Small intestine (tissue), 7 donors: ENCODE data around the gene NMNAT1. TPM values are rescaled to one million over a fixed set of nuclear protein-coding genes. Genes with fewer than 3 reads are reported as not detected.
A peak's percentile ranks its signal among the peaks of the same experiment; 100 is the strongest.
"Not testable (repeated sequence)": the region's sequence is repeated elsewhere in the genome, so short reads cannot be mapped to it uniquely, and the experiment has no call there.

Experiments used
- DNase-seq, 2 donors: peaks; one replicate each; pipeline versions ENCODE4 v3.0.0 to v3.0.0-alpha.2; 2013
- FAIRE-seq: peaks from 2 replicates; lab custom pipeline; 2012; peaks lifted over from hg19 to GRCh38; lab: Jason Lieb, UNC
- H3K27ac ChIP-seq, 3 donors: one replicate each; pipeline ENCODE4 v1.5.1; 2013; ENCODE audit warnings: low read length in 2 of 3, mild to moderate bottlenecking in 2 of 3, control low read depth in 1 of 3, inconsistent platforms in 1 of 3, low read depth in 1 of 3, moderate library complexity in 1 of 3
- H3K27me3 ChIP-seq, 3 donors: one replicate each; pipeline ENCODE4 v1.6.1; 2013; ENCODE audit warnings: low read length in 3 of 3, inconsistent platforms in 1 of 3; ENCODE audit not compliant: control insufficient read depth in 3 of 3, insufficient read depth in 3 of 3
- H3K36me3 ChIP-seq, 3 donors: one replicate each; pipeline ENCODE4 v1.6.1; 2013; ENCODE audit warnings: low read length in 3 of 3, inconsistent platforms in 1 of 3, low read depth in 1 of 3, mild to moderate bottlenecking in 1 of 3, moderate library complexity in 1 of 3; ENCODE audit not compliant: control insufficient read depth in 3 of 3, insufficient read depth in 2 of 3
- H3K4me1 ChIP-seq, 3 donors: one replicate each; pipeline ENCODE4 v1.6.1; 2013; ENCODE audit warnings: low read length in 2 of 3, inconsistent platforms in 1 of 3, low read depth in 1 of 3, mild to moderate bottlenecking in 1 of 3, moderate library complexity in 1 of 3; ENCODE audit not compliant: control insufficient read depth in 3 of 3, insufficient read depth in 2 of 3
- H3K4me3 ChIP-seq, 3 donors: one replicate each; pipeline ENCODE4 v1.5.1; 2013; ENCODE audit warnings: low read length in 3 of 3, control low read depth in 1 of 3, inconsistent platforms in 1 of 3, low read depth in 1 of 3, mild to moderate bottlenecking in 1 of 3, moderate library complexity in 1 of 3
- H3K9me3 ChIP-seq, 2 donors: one replicate each; pipeline ENCODE4 v1.6.1; 2013; ENCODE audit warnings: low read depth in 1 of 2, low read length in 1 of 2; ENCODE audit not compliant: control insufficient read depth in 2 of 2, insufficient read depth in 1 of 2
- WGBS, 3 donors: extraction: QIAGEN DNeasy Blood & Tissue Kit; methylation state at CpG; one replicate each; pipeline ENCODE4 v1.1.7; 2013; 5-methylcytosine and 5-hydroxymethylcytosine counted together
- polyA plus RNA-seq, 4 donors: library from polyadenylated mRNA; stranded (reverse) in 3 of 4; unstranded in 1 of 4; fragments of 200-250 nt in 3 of 4; fragments of 120-200 nt in 1 of 4; gene quantifications; one replicate each; pipeline versions ENCODE4 v1.2.1 to v1.2.3, GENCODE V29; 2013
- donor health status: healthy with polysubstance abuse.
- donor health status: control.
- donor health status: control.
- donor health status: Bipolar disorder and iron deficiency.
- donor health status: healthy.

The NMNAT1 gene
- polyA plus RNA-seq, 4 donors: 6.5 to 17.5 (median 12.4) TPM

DNA sequence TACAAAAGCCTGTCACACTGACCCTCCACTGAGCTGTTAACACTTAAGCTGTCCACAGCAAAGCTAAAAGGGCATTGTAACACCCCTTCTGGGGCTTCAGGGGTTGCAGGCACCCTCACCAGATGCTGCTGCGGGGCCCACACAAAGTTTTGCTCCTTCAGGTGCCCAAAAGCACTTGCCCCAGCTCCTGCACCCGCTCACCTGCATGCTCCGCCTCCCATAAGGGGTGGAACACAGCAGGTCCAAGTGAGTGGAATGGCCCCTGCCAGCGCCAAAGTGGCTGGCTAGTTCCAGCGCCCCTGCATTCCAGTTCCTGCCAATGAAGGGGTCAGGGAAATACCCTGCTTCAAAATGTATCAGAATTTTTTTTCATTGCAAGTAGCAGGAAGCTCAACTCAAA lies 46.5 kb downstream of the NMNAT1 start:
- H3K27ac ChIP-seq: no peak overlapping the region
- peaks cover 0 to 2% (median 0%) of the 10 kb centered on the region in 3 donors for H3K36me3 ChIP-seq
- WGBS, 3 donors: 80 to 87% (median 83%) methylated on average over 5 of the region's 5 CpGs
- FAIRE-seq (no peak), DNase-seq (no peak)
- no peaks in the 10 kb centered on the region for H3K4me1 ChIP-seq
- no peak overlapping the region for H3K4me3 ChIP-seq
- H3K9me3 ChIP-seq: no peaks in the 10 kb centered on the region
- H3K27me3 ChIP-seq: no peaks in the 10 kb centered on the region

DNA sequence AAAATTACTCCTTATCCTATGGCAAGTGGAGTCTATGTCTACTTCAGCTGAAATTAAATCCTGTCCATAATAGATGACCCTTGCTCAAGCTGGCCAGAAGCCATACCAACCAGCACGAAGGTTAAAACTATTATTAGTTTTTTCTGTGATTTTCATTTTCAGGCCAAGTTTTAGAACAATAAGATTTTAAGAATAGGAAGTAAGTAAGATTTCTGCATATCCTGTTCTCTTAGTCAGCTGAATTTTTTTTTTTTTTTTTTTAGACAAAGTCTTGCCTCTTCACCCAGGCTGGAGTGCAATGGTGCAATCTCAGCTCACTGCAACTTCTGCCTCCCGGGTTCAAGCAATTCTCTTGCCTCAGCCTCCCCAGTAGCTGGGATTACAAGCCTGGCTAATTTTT lies 47.7 kb downstream of the NMNAT1 start:
- H3K9me3 ChIP-seq: no peaks in the 10 kb centered on the region
- no peak overlapping the region for H3K27ac ChIP-seq
- H3K27me3 ChIP-seq: peaks cover 0 to 4% (median 0%) of the 10 kb centered on the region in 3 donors
- DNase-seq (no peak), FAIRE-seq (no peak)
- WGBS, 3 donors: 34 to 49% (median 44%) methylated on average over 2 of the region's 2 CpGs
- no peaks in the 10 kb centered on the region for H3K4me1 ChIP-seq
- no peak overlapping the region for H3K4me3 ChIP-seq
- H3K36me3 ChIP-seq: peaks cover 0 to 2% (median 0%) of the 10 kb centered on the region in 3 donors

DNA sequence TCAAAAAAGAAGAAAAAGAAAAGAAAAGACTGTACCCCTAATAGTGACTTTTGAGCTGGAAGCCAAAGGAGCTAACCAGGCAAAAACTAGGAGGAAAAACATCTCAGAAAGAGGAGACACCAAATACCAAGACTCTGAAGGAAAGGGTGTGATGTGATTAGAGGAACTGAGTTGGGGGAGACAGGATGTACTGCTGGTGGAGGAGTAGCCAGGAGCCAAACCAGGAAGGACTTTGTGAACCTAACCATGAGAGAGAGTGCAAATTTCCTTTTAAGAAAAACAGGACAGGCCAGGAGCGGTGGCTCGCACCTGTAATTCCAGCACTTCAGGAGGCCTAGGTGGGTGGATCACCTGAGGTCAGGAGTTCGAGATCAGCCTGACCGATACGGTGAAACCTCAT lies 49.6 kb downstream of the NMNAT1 start:
- peaks cover 0 to 15% (median 2%) of the 10 kb centered on the region in 3 donors for H3K27me3 ChIP-seq
- no peak for DNase-seq
- FAIRE-seq: no peak
- no peaks in the 10 kb centered on the region for H3K36me3 ChIP-seq
- 86 to 93% (median 88%) methylated on average over 5 of the region's 5 CpGs for WGBS, 3 donors
- no peaks in the 10 kb centered on the region for H3K4me1 ChIP-seq
- H3K4me3 ChIP-seq: no peak overlapping the region
- H3K9me3 ChIP-seq: no peaks in the 10 kb centered on the region
- H3K27ac ChIP-seq: no peak overlapping the region

DNA sequence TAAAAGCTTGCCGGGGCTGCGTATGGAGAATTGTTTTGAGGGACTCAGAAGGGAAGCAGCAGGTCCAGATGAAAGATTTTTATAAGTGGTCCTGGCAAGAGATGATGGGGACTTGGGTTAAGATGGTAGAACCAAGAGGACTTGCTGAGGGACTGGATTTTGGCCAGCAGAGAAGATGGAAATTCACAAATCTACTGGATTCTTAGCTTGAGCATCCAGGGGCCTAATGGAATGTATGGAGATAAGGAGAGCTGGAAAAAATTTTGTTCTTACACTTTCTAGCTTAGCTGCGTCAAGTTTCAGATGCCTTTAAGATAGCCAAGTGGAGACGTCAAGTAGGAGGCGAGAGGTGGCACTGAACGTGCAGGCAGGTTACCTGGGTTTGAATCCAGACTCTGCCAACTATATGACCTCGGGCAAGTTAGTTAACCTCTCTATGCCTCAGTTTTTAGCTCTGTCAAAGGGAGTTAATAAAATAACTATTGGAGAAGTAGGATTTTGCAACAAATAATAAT lies 50.3 kb downstream of the NMNAT1 start:
- WGBS, 3 donors: 81 to 88% (median 87%) methylated on average over 7 of the region's 7 CpGs

DNA sequence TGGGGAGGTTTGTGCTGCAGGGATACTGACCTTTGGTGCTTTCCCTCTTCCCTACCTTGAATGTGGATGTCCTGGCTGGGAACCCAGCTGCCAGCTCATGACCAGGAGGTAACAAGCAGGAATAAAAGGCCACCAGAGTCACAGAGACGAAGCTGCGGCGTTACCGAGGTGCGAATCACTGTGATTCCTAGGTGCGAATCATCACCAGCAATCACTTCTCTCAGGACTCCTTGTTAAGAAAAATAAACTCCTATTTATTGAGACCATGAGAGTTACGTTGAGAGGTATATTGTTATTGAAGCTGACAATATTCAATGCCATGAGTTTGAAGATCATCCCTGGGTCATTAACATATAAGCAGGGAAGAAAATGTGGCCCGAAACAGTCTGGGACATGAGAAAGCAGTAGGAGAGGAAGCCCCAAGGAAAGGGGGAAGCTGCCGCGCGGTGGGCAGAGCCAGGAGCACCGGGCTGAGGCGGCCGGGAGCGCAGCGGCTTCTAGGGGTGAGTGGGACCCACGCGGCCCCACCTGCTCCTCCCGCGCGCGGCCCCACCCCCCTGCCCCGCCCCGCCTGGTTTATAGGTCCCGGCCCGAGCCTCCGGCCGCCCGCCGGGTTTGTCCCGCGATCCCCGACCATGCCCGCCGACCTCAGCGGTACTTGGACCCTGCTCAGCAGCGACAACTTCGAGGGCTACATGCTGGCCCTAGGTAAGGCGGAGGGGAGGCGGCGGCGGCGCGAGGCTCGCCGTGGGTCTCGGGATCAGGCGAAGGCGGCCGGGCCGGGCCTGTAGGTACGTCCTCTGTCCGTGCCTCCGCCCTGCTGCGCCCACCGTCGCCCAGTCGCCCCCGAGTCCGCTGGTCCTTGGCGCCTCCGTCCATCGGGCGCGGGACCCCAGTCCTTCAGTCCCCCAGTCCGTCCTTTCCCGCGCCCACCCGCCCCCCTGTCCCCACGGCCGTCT lies 53.6 kb downstream of the NMNAT1 start, which contains the start of gene RBP7:
RBP7 (plus strand) TSS at position 605 of the 959 bp plus-strand sequence; CDS start at position 636, 31 bp downstream.
- no peak within 1 kb of the TSS for H3K27ac ChIP-seq
- peak; percentile 9 to 49 for DNase-seq
- peaks cover 0 to 34% (median 2%) of the 10 kb centered on the region in 3 donors for H3K27me3 ChIP-seq
- 4 to 6% (median 4%) methylated on average over 40 to 71 of the region's 71 CpGs for WGBS, 3 donors
- H3K4me1 ChIP-seq: no peaks in the 10 kb centered on the region
- FAIRE-seq: no peak
- no peaks in the 10 kb centered on the region for H3K9me3 ChIP-seq
- H3K36me3 ChIP-seq: no peaks in the 10 kb centered on the region
- peak within 1 kb of the TSS; percentile 13 to 56 (median 15) for H3K4me3 ChIP-seq

More for the DNA sequence above, 50.3 kb downstream of the NMNAT1 start:
- no peaks in the 10 kb centered on the region for H3K9me3 ChIP-seq
- peaks cover 0 to 22% (median 2%) of the 10 kb centered on the region in 3 donors for H3K27me3 ChIP-seq
- H3K4me3 ChIP-seq: no peak overlapping the region
- no peak overlapping the region for H3K27ac ChIP-seq
- DNase-seq (no peak), FAIRE-seq (no peak)
- no peaks in the 10 kb centered on the region for H3K36me3 ChIP-seq
- no peaks in the 10 kb centered on the region for H3K4me1 ChIP-seq

DNA sequence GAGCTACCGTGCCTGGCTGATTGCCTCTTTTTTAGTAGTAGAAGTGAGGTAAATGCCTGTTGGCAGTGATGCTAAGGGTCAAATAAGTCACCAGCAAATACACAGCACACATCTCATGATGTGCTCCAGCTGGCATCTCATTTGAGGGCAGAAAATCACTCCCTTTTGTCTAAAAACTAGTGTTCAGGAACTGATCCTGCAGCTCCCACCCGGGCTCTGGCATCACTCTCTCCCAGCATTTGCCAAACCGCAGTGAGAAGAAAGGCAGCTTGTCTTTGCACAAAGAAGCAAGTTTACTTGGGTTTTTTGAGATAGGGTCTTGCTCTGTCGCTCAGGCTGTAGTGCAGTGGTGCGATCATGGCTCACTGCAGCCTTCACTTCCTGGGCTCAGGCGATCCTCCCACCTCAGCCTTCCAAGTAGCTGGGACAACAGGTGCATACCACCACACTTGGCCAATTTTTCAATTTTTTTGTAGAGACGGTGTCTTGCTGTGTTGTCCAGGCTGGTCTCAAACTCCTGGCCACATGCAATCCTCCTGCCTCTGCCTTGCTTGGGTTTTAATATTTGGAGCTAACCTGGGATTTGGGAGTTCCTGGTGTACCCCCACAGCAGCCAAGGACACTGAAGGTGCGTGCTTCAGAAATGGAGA lies 57.9 kb downstream of the NMNAT1 start:
- no peaks in the 10 kb centered on the region for H3K36me3 ChIP-seq
- H3K4me1 ChIP-seq: no peaks in the 10 kb centered on the region
- peaks cover 0 to 30% (median 2%) of the 10 kb centered on the region in 3 donors for H3K27me3 ChIP-seq
- no peak overlapping the region for H3K4me3 ChIP-seq
- no peaks in the 10 kb centered on the region for H3K9me3 ChIP-seq
- no peak overlapping the region for H3K27ac ChIP-seq
- no peak for FAIRE-seq
- WGBS, 3 donors: 83 to 90% (median 84%) methylated on average over 8 of the region's 8 CpGs
- no peak for DNase-seq

DNA sequence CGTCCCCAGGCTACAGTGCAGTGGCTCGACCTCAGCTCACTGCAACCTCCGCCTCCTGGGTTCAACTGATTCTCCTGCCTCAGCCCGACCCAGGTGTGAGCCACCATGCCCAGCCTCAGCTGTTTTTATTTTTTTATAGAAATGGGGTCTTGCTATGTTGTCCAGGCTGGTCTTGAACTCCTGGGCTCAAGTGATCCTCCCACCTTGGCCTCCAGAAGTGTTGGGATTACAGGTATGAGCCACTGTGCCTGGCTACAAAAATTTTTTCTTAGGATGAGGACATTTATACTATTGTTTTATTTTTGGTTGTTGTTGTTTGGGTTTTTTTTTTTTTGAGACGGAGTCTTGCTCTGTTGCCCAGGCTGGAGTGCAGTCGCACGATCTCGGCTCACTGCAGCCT lies 62.0 kb downstream of the NMNAT1 start:
- not testable (repeated sequence) for H3K9me3 ChIP-seq, H3K4me3 ChIP-seq, DNase-seq, H3K36me3 ChIP-seq, H3K27me3 ChIP-seq, FAIRE-seq, H3K4me1 ChIP-seq, H3K27ac ChIP-seq
- WGBS, 3 donors: 90 to 94% (median 93%) methylated on average over 8 of the region's 8 CpGs

DNA sequence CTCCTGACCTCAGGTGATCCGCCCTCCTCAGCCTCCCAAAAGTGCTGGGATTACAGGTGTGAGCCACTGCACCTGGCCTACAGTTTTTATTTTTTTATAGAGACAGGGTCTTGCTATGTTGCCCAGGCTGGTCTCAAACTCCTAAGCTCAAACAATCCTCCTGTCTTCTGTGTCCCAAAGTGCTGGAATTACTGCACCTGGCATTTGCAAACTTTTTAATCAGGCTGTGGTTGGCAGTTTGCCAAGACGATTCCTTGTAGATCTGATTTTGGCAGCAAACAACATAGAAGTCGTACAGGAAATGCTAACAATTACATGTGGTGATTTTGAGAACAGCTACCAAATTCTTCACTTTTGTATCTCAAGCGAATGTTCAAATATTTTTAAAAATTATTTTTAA lies 63.9 kb downstream of the NMNAT1 start:
- no peak for FAIRE-seq
- Histone ChIP-seq H3K9me3 (no peaks in the 10 kb centered on the region), H3K27ac (no peak overlapping the region), H3K27me3 (no peaks in the 10 kb centered on the region), H3K36me3 (no peaks in the 10 kb centered on the region), H3K4me3 (no peak overlapping the region), H3K4me1 (no peaks in the 10 kb centered on the region)
- 34 to 59% (median 47%) methylated on average over 4 of the region's 4 CpGs for WGBS, 3 donors
- DNase-seq: peak in 1 of 2 donors; percentile 25
